Thyroid gland (tissue), 4 donors: ENCODE data around the gene ENPP3.

Experiments used
- CTCF ChIP-seq, 6 experiments: fragments of 200-600 bp in 3 of 6; fragments of 450-650 bp in 3 of 6; sonication (generic) in 3 of 6; IDR thresholded peaks; one replicate each; pipeline ENCODE4 v1.5.1; 2016 to 2019; ENCODE audit warnings: antibody characterized with exemption in 6 of 6, mild to moderate bottlenecking in 2 of 6, inconsistent platforms in 1 of 6, moderate library complexity in 1 of 6
- POLR2A ChIP-seq, 2 donors: fragments of 450-650 bp; IDR thresholded peaks; one replicate each; pipeline ENCODE4 v1.6.1; 2017; ENCODE audit warnings: antibody characterized with exemption in 2 of 2, mild to moderate bottlenecking in 2 of 2, moderate library complexity in 1 of 2

GRCh38 chr6:131761762-131762067 lies 124.6 kb downstream of the ENPP3 start:
- no peak for TF ChIP-seq POLR2A (IDR thresholded peaks at IDR 0.05)
- no peak for TF ChIP-seq CTCF (IDR thresholded peaks at IDR 0.05)
